ENCODE results near the gene PCDHB12.
"Not testable (repeated sequence)": the region's sequence is repeated elsewhere in the genome, so short reads cannot be mapped to it uniquely, and the experiment has no call there.

PCDHB12 gene

DNA sequence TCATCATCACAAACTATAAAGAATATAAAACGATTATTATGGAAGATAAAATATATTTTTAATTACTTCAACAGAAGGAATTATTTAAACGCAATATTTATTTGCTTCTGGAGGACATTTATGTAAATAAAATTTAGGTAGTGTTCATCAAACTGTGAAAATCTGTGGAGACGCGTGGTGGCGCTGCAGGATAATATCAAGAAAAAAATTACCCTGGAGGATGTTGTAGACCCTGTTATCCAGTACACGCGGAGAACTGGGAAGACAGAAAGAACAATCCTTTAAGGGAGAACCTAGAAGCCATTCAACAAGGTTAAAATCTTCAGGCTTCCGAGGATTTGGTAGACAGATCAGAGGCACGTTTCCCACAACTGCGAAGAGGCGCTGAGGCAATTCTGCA is at the start of gene PCDHB12:
PCDHB12 (plus strand) TSS at position 242 of the 400 bp plus-strand sequence. CDS start 189 bp downstream, outside the sequence.
- DNase-seq = no peak

DNA sequence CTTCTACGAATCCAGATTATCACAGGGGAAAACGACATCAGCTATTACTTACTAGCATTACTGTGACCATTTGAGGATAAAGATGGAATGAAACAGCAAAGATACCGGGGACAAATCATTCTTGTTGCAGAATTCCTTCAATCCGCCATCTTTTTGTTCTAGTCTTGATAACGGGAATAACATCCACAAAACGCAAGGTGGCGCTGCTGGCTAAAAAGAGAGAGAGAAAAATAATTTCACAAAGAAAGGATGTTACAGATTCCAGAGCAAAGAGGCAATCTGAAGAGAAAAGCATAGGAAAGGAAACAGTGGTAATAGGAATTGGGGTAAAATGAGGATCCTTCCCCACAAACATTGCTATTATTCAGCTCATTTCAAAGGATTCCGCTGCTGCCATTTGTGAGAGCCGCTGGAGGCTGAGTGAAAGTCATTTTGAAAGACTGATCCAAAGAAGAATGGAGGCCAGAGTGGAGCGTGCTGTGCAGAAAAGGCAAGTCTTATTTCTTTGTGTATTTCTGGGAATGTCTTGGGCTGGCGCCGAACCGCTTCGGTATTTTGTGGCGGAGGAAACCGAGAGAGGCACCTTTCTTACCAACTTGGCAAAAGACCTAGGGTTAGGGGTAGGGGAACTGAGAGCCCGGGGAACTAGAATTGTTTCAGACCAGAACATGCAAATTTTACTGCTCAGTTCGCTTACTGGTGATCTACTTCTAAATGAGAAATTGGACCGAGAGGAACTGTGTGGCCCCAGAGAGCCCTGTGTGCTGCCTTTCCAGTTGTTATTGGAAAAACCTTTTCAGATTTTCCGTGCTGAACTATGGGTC is 35.9 kb upstream of the PCDHB12 start, which contains the start of gene PCDHB7:
PCDHB7 (plus strand) TSS at position 264 of the 824 bp plus-strand sequence; CDS start at position 456, 192 bp downstream.
- DNase-seq = no peak

DNA sequence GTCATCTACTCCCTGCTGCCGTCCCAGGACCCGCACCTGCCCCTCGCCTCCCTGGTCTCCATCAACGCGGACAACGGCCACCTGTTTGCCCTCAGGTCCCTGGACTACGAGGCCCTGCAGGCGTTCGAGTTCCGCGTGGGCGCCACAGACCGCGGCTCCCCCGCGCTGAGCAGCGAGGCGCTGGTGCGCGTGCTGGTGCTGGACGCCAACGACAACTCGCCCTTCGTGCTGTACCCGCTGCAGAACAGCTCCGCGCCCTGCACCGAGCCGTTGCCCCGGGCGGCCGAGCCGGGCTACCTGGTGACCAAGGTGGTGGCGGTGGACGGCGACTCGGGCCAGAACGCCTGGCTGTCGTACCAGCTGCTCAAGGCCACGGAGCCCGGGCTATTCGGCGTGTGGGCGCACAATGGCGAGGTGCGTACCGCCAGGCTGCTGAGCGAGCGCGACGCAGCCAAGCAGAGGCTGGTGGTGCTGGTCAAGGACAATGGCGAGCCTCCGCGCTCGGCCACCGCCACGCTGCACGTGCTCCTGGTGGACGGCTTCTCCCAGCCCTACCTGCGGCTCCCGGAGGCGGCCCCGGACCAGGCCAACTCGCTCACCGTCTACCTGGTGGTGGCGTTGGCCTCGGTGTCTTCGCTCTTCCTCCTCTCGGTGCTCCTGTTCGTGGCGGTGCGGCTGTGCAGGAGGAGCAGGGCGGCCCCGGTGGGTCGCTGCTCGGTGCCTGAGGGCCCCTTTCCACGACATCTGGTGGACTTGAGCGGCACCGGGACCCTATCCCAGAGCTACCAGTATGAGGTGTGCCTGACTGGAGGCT is 34.0 kb upstream of the PCDHB12 start:
- DNase-seq = not testable (repeated sequence)

DNA sequence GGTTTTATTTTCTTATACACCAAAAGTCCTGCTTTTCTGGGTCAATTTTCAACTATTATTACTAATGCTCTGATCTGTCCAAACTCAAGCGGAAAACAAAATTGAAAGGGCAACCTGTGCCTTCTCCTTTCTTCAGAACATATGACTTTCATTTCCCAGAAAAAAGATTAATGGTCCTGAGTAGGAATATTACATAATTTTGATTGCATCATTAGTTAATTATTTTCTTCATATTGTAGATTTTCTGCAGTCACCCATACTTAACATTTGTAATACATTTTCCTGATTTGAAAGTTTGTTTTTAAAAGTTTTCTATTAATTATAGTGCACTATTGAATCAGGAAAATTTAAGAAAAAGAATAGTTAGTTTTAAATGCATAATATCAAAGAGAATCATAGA is 32.6 kb upstream of the PCDHB12 start:
- DNase-seq = no peak

- DNase-seq = peak; percentile 6
Measured at GRCh38 chr5:141177577-141178191, 30.8 kb upstream of the PCDHB12 start, which contains the start of gene PCDHB8. PCDHB8 (plus strand) TSS chr5:141177790; CDS start chr5:141178035, 245 bp downstream.

GRCh38 chr5:141179371-141179770 is 29.1 kb upstream of the PCDHB12 start:
- DNase-seq = not testable (repeated sequence)

DNA sequence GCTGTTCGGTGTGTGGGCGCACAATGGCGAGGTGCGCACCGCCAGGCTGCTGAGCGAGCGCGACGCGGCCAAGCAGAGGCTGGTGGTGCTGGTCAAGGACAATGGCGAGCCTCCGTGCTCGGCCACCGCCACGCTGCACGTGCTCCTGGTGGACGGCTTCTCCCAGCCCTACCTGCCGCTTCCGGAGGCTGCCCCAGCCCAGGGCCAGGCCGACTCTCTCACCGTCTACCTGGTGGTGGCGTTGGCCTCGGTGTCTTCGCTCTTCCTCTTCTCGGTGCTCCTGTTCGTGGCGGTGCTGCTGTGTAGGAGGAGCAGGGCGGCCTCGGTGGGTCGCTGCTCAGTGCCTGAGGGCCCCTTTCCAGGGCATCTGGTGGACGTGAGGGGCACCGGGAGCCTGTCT is 28.6 kb upstream of the PCDHB12 start:
- not testable (repeated sequence) for DNase-seq

- no peak for DNase-seq
Measured at GRCh38 chr5:141180313-141180712, 28.2 kb upstream of the PCDHB12 start.

GRCh38 chr5:141182248-141182647 is 26.3 kb upstream of the PCDHB12 start, which contains the start of gene PCDHB16:
PCDHB16 (plus strand) TSS chr5:141182387; CDS start chr5:141182560, 173 bp downstream.
- no peak for DNase-seq

- not testable (repeated sequence) for DNase-seq
Measured at GRCh38 chr5:141184117-141184855, 24.2 kb upstream of the PCDHB12 start.

GRCh38 chr5:141186897-141187512 is 21.5 kb upstream of the PCDHB12 start, which contains the start of gene PCDHB9:
PCDHB9 (plus strand) TSS chr5:141187161; CDS start chr5:141187319, 158 bp downstream.
- DNase-seq = no peak

- DNase-seq = not testable (repeated sequence)
Measured at GRCh38 chr5:141188682-141189081, 19.8 kb upstream of the PCDHB12 start.

DNA sequence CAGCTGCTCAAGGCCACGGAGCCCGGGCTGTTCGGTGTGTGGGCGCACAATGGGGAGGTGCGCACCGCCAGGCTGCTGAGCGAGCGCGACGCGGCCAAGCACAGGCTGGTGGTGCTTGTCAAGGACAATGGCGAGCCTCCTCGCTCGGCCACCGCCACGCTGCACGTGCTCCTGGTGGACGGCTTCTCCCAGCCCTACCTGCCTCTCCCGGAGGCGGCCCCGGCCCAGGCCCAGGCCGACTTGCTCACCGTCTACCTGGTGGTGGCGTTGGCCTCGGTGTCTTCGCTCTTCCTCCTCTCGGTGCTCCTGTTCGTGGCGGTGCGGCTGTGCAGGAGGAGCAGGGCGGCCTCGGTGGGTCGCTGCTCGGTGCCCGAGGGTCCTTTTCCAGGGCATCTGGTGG is 19.4 kb upstream of the PCDHB12 start:
- not testable (repeated sequence) for DNase-seq

DNA sequence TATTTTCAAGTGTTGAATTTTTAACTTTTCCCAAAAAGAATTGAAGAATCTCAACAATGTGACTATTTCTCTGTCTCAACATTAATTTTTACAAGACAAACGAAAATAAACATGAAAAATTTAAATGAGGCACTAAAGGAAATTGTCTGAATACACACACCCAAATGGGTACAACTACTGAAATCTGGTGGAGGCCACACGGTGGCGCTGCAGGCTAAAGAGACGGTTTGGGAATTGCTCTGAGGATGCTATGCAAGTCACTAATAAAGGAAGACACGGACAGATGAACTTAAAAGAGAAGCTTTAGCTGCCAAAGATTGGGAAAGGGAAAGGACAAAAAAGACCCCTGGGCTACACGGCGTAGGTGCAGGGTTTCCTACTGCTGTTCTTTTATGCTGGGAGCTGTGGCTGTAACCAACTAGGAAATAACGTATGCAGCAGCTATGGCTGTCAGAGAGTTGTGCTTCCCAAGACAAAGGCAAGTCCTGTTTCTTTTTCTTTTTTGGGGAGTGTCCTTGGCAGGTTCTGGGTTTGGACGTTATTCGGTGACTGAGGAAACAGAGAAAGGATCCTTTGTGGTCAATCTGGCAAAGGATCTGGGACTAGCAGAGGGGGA is 16.3 kb upstream of the PCDHB12 start, which contains the start of gene PCDHB10:
PCDHB10 (plus strand) TSS at position 244 of the 616 bp plus-strand sequence; CDS start at position 444, 200 bp downstream.
- DNase-seq = no peak

GRCh38 chr5:141194332-141194731 is 14.2 kb upstream of the PCDHB12 start:
- not testable (repeated sequence) for DNase-seq

DNA sequence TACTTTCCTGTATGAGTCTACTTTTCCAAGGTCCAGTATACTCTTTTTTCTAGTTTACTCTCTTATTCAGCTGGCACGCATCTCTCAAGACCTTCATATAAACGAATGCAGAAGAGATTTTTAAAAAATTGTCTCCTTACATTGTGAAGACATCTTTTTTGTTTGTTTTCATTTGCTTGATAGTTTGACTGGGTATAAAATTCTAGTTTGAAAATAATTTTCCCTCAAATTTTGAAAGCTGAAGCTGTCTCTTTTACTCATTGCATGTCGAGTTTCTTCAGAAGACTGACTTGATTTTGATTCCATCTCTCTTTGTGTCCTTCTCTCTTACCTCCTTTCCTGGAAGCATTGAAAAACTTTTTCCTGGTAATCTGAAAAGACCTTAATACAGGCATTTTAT is 12.2 kb upstream of the PCDHB12 start:
- no peak for DNase-seq

GRCh38 chr5:141199359-141200235 is 8.9 kb upstream of the PCDHB12 start, which contains the start of gene PCDHB11:
PCDHB11 (plus strand) TSS chr5:141199627; CDS start chr5:141199775, 148 bp downstream.
- DNase-seq = peak; percentile 33

GRCh38 chr5:141201126-141201525 is 7.4 kb upstream of the PCDHB12 start:
- DNase-seq = not testable (repeated sequence)

DNA sequence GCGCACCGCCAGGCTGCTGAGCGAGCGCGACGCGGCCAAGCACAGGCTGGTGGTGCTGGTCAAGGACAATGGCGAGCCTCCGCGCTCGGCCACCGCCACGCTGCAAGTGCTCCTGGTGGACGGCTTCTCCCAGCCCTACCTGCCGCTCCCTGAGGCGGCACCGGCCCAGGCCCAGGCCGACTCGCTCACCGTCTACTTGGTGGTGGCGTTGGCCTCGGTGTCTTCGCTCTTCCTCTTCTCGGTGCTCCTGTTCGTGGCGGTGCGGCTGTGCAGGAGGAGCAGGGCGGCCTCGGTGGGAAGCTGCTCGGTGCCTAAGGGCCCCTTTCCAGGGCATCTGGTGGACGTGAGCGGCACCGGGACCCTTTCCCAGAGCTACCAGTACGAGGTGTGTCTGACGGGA is 6.9 kb upstream of the PCDHB12 start:
- not testable (repeated sequence) for DNase-seq

- DNase-seq = not testable (repeated sequence)
Measured at GRCh38 chr5:141210281-141210680, 1.8 kb downstream of the PCDHB12 start.
